Cardiac muscle cell (in vitro differentiated cells and primary cell): ENCODE measurements around the gene GPR37. TPM values are rescaled to one million over a fixed set of nuclear protein-coding genes. Genes with fewer than 3 reads are reported as not detected.

Experiments
- DNase-seq, 2 donors: peaks; one replicate each; pipeline versions ENCODE4 v3.0.0 to v3.0.0-alpha.2; 2010 to 2017; ENCODE audit warnings: low read depth in 1 of 2, low spot score in 1 of 2
- H3K27ac ChIP-seq: fragments of 200-600 bp; sonication (generic); 2 replicates; pipeline ENCODE4 v1.5.1; 2016
- H3K27me3 ChIP-seq: fragments of 200-600 bp; sonication (generic); 2 replicates; pipeline ENCODE4 v1.6.0; 2016; ENCODE audit warnings: control low read depth
- H3K36me3 ChIP-seq: fragments of 200-600 bp; sonication (generic); 2 replicates; pipeline ENCODE4 v1.5.1; 2016; ENCODE audit warnings: control low read depth
- H3K4me1 ChIP-seq: fragments of 200-600 bp; sonication (generic); 2 replicates; pipeline ENCODE4 v1.8.1; 2017; ENCODE audit warnings: low read depth, mild to moderate bottlenecking, mixed run types
- H3K4me3 ChIP-seq: fragments of 200-600 bp; sonication (generic); 2 replicates; pipeline ENCODE4 v1.5.1; 2016; ENCODE audit warnings: mild to moderate bottlenecking
- H3K9me3 ChIP-seq: fragments of 200-600 bp; sonication (generic); 2 replicates; pipeline ENCODE4 v1.5.1; 2017; ENCODE audit warnings: low read depth, mild to moderate bottlenecking, control low read depth
- CTCF ChIP-seq: IDR thresholded peaks from 2 replicates; pipeline ENCODE4 v1.5.1; 2012; ENCODE audit warnings: low read depth, mild to moderate bottlenecking, low read length
- polyA plus RNA-seq: library from polyadenylated mRNA; unstranded; fragments of >200 nt; fragmentation: Nextera tagmentation; extraction: Ambion mirVana; gene quantifications from 2 replicates; pipeline ENCODE4 v1.2.1, GENCODE V29; 2016
- total RNA-seq: library from RNA; depleted of rRNA; stranded (reverse); fragments of >200 nt; gene quantifications from 2 replicates; pipeline ENCODE4 v1.2.3, GENCODE V29; 2016

Gene GPR37
- total and polyA plus RNA-seq, 2 experiments from 2014 or later = 8.6 to 15.9 TPM

DNA sequence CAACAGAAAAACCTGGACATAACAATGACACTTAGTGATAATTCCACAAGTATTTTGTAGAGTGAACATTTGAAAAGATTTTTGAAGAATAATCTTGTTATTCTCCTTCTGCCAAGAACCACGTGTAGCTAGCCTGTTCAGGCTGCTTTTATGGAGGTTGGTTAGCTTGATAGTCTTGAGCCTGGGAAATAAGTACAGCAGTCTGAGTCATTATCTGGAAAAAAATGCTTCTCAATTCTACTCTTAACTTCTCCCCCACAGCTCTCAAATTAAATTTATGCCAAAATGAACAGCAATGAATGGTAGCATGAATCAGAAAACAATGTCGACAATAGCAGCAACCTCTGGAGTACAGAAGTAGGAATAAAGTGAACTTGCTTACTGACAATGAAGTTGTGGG is 63.2 kb downstream of the GPR37 start:
- H3K27ac ChIP-seq = no peak overlapping the region
- no peaks in the 10 kb centered on the region for H3K36me3 ChIP-seq
- no peak overlapping the region for H3K4me3 ChIP-seq
- H3K9me3 ChIP-seq = no peaks in the 10 kb centered on the region
- no peak for TF ChIP-seq CTCF
- H3K4me1 ChIP-seq = no peaks in the 10 kb centered on the region
- DNase-seq = no peak
- no peaks in the 10 kb centered on the region for H3K27me3 ChIP-seq

DNA sequence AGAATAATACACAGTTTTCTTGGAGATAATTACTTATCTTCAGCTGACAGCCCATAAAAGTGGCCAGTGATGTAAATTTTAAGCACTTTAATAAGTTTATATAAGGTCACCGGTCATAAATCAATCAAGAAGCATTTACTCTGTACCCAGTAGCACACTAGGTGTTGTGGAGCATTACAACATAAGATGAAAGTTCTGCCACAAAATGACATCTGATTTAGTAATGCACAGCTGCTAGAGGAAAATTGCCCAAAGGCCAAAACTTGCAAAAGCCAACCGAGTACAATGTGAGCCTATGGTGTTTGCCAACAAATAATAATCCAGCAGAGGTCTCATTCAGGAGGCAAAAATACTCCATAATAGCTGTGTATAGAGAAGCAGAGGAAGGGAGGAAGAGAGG is 63.6 kb downstream of the GPR37 start:
- Histone ChIP-seq H3K4me3 (no peak overlapping the region), H3K4me1 (no peaks in the 10 kb centered on the region), H3K9me3 (no peaks in the 10 kb centered on the region), H3K27ac (no peak overlapping the region), H3K27me3 (no peaks in the 10 kb centered on the region), H3K36me3 (no peaks in the 10 kb centered on the region)
- TF ChIP-seq CTCF = no peak
- DNase-seq = no peak

GRCh38 chr7:124700655-124701054 is 64.9 kb downstream of the GPR37 start:
- Histone ChIP-seq H3K4me1 (no peaks in the 10 kb centered on the region), H3K27ac (no peak overlapping the region), H3K27me3 (no peaks in the 10 kb centered on the region), H3K4me3 (no peak overlapping the region), H3K36me3 (no peaks in the 10 kb centered on the region), H3K9me3 (no peaks in the 10 kb centered on the region)
- no peak for DNase-seq
- no peak for TF ChIP-seq CTCF

DNA sequence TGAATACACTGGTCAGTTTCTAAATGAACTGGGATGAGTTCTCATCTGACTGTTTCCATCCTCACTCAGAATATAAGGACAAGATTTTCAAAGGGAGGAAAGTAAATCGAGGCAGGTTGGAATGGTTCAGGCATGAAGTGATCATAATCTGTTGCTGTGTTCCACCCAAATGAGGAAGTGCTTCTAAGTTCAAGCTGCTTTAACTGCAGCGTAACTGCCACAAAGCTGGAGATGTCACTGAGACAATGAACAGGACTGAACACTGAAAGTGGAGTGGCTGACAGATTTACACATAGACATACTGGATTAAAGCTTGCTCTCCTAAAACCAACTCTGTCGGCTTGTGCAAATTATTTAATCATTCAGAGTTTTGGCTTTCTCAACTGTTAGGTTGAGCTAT is 66.6 kb downstream of the GPR37 start:
- Histone ChIP-seq H3K27ac (no peak overlapping the region), H3K4me1 (no peaks in the 10 kb centered on the region), H3K4me3 (no peak overlapping the region), H3K27me3 (no peaks in the 10 kb centered on the region), H3K9me3 (no peaks in the 10 kb centered on the region), H3K36me3 (no peaks in the 10 kb centered on the region)
- peak in 1 of 2 donors; percentile 13 for DNase-seq
- no peak for TF ChIP-seq CTCF

DNA sequence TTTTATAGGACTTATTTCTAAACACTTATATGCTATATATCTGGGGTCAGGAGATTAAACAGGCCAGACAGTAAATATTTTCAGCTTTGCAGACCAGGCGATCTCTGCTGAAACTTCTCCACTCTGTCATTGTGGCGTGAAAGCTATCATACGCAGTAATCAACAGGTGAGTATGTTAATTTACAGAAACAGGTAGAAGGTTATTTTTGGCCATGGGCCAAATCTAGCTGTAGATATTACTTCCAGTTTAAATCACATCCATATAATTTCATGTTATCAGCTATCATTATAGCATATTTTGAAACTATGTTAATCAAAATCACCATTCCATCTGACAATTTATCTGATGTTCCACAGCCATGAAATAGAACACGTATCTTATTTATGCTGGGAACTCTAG is 67.8 kb downstream of the GPR37 start:
- H3K9me3 ChIP-seq = no peaks in the 10 kb centered on the region
- H3K27me3 ChIP-seq = no peaks in the 10 kb centered on the region
- no peak overlapping the region for H3K4me3 ChIP-seq
- no peak for DNase-seq
- H3K27ac ChIP-seq = no peak overlapping the region
- TF ChIP-seq CTCF = no peak
- no peaks in the 10 kb centered on the region for H3K36me3 ChIP-seq
- no peaks in the 10 kb centered on the region for H3K4me1 ChIP-seq

Other genes with a start within 250 kb of the GPR37 start
- gene POT1, start 164.0 kb upstream of the GPR37 start, total RNA-seq = 19.4 and 20.4 TPM in 2 replicates
- 10.0 and 20.9 TPM in 2 replicates for gene POT1, start 164.0 kb upstream of the GPR37 start, polyA plus RNA-seq